NCI-H2196 (cell line): ENCODE measurements around the gene EPHA4.
A peak's percentile ranks its signal among the peaks of the same experiment; 100 is the strongest.

Source experiments
- DNase-seq: peaks from one replicate; lab custom pipeline; 2025; ENCODE audit not compliant: unreplicated experiment; lab: John Stamatoyannopoulos, UW

Gene EPHA4

DNA sequence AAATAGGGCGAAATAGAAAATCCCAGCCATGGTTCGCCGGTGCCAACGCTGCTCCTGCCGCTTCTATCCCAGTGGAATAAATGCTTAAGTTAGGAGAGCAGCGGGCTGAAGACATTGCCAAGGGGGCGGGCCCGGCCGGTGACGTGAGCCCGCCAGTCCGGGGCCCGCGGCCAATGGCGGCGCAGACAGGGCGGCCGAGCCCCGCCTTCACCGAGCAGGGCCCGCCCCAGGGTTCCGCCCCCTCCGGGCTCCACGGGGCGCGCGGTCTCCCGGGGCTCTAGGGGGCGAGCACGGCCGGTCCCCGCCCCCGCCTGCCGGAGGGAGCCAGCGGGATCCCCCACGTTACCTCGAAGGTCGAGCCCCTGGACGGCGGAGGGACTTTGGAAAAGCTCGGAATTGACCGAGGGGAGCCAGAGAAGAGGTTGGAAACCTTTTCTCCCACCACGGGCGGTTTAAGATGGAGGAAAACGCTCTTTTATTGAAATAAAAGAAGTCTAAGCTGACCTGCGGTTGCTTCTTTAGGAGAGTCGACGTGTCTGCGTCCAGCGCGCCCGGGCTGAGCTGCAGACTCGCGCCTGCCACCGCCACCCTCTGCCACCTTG lies at the start of gene EPHA4:
TSS of gene EPHA4 (minus strand) at position 86 of the 602 bp plus-strand sequence. CDS start at position 30, 56 bp downstream.
- DNase-seq, result peak; percentile 91

DNA sequence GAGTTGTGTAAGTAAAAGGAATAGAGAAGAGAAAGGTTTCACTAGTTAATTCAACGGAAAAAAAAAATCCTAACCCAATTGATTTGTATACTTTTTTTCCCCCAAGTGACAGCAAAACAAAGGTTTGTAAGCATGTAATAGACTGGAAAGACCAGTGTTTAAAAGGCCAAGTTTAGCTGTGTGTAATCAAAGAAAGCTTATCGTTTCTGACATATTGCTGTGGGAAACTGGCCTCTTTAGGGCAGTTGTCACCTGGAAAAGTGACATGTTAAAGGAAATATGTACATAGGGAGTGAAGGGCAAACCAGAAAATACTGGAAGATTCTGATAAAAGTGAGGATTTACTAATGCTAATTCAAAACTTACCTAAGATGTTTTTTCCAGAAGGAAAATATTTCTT lies 45.9 kb upstream of the EPHA4 start:
- no peak for DNase-seq

DNA sequence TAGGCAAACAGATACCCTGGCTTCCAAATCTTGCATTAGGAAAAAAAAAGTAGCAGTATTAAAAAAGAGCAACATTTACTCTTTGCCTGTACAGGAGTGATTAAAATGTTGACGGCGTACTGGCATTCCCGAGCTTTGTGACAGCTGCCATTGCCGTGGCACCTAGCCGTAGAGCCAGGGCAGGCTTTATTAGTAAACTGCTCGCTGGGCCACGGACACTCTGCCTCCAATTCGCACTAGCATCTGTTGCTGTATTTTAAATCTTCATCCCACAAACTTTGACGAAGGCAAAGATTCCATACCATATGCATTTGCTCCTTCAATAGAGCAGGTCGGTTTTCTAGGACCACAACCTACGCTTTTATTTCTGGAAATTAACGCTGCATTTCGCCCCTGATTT lies 44.5 kb upstream of the EPHA4 start:
- DNase-seq, result no peak

DNA sequence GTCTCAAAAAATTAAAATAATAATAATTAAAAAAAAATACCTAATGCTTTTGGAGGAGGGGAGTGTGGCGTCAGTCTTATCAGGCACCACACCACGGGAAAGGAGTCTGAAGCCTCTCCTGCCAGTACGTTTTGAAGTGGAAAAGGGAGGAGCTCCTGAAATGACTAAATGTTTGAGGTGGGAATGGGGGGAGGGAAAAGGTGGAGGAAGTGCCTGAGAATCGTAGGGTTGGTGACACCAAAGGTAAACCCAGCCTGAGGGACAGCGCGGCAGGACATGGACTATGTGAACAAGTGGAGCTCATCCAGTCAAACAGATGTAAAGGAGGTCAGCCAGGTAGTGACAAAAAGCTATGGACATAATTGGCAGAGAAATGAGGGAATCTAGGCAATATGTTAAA lies 42.2 kb upstream of the EPHA4 start:
- no peak for DNase-seq

DNA sequence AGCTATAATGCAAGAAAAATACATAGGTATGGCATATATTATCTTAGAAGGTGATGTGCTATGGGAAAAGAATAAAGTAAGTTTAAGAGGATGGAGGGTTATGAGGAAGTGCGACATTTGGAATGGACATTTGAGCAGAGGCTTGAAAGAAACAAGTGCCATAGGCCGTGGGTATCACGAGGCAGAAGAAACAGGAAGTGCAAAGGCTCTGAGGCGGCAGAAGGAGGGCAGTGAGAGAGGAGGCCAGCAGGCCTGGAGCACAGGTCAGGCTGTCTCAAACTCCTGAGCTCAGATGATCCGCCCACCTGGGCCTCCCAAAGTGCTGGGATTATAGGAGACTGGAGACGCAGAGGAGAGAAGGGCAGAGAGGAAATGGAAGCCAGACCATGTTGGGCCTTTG lies 40.7 kb upstream of the EPHA4 start:
- DNase-seq, result no peak

DNA sequence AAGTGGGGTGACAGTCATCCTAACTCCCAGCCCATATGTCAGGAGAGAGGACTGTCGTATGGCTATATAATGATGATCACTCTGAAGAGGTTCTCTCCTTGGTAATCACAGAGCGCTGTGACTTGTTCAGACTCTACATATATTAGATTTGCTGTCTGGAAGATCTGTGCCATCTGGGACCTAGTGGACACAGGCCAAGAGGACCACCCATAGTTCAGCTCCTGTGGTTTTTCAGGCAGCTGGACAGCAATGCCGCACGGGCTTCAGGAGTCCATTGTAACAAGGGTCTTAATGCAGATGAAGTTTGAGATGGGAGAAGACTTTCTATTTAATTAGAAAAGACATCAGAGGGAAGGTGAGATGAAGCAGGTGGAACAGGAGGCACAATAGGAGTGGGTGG lies 40.1 kb upstream of the EPHA4 start:
- DNase-seq, result no peak

DNA sequence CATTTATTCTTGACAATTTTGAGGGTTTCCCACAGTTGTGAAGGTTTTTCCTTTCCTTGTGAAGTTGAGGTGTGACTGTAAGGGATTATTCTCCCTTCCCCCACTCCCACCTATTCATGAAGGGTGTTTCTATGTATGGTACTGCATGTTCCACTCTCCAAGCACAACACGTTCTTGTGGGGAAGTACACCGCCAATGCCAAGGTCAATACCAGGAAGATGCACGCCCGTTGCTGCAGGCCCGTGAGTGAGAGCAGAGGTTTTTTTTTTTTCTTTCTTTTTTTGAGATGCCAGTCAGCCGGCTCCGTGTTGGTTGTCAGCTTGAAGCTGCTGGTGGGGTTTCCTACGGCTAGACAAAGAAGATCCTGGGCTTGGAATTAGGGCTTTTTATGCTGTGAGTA lies 38.6 kb upstream of the EPHA4 start:
- no peak for DNase-seq

DNA sequence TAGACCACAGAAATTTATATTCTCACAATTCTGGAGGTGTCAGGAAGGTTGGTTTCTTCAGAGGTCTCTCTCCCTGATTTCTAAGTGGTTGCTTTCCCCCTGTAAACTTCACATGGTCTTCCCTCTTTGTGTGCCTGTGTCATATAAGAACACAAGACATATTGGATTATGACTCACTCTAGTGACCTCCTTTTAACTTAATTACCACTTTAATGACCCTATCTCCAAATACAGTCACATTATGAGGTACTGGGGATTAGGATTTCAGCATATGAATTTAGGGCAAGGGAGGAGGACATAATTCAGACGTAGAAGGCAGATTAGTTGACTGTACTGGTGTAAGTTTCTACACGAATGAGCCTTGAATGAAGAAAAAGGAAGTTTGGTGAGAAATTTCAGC lies 38.2 kb upstream of the EPHA4 start:
- no peak for DNase-seq

DNA sequence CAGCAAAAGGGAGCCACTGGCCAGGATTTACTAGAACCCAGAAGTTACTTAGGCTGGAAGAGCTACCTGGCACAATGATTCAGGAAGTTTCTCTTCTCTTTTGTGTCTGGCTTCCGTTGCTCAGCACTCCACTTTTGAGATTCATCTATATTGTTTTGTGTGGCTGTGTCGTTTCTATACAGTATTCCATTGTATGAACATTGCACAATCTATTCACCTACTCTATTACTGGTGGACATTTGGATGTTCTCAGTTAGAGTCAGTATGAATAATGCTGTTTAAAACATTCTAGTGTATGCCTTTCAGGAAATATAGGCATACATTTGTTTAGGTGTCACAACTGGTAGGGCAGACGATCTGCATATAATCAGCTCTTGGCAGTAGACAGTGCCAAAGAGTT lies 36.3 kb upstream of the EPHA4 start:
- no peak for DNase-seq

DNA sequence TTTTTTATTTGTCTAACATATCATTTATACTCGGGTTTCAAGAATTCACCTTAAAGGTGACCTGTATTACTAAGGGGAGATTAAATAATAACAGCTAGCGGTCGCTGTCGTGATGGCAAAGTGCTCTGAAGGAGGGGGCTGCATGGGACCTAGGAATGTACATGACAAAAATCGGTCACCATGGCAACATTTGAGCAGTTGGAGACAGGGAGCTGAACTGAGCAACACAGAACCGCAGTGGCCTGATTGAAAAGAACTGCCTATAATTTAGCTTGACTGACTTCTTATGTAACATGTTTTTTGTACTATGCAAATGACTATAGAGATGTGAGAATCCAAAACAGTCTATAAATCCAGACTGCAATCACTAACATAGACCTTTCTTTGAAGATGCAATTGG lies 34.3 kb upstream of the EPHA4 start:
- DNase-seq, result no peak

DNA sequence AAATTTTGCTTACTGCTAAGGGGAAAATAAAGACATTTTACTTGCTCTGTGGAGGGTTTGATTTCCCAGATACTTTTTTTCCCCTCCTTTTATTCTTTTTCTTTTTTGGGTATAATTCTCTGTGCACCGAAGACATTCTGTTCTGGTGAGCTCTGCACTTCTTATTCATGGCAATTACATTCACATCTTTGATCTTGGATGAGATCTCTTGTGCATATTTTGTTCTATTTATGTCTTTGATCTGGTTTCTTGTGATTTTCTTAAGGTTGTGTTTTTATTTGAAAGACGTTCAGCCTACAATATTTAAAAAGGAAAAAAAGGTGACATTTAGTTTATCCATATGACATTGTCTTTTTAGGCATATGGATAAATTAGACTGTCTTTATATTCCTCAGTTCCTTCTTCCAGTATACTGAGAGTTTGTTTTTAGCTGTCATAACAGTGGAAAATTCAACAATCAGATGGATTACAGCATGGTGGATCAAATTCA lies 33.7 kb upstream of the EPHA4 start:
- no peak for DNase-seq

DNA sequence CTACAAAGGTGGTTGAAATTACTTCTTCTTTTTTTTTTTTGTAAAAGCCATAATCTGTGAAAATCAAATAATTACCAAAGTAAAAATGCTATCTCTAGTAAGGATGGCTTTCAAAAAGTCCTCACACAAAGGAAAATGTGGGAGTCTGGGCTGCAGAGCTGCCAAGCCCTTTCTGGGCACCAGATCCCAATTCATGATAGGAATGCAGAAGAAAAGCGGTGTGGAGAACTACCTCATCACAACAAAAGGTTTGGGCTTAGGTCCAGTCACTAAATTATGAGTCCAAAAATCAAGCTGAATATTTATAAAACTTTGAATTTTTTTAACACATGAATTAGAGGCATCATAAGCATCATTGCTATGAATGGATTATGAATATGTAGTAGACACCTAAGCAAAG lies 30.8 kb upstream of the EPHA4 start:
- no peak for DNase-seq

DNA sequence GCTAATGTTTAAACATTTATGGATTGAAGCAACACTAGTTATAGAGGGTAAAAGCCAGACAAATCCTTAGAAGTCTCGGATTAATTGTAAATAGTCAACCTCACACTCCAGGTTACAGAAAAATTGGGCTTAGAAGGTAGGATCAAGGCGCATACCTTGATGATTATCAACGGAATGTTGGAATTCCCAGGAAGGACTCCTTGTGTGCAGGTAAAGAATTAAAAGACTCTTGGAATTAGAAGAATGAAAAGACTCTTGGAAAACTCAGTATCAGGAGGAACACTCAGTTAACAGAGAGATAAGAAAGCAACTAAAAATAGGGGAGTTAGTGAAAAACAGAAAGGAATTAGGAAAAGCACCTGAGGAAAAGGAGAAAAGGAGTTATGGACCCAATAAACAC lies 29.3 kb upstream of the EPHA4 start:
- DNase-seq, result no peak

DNA sequence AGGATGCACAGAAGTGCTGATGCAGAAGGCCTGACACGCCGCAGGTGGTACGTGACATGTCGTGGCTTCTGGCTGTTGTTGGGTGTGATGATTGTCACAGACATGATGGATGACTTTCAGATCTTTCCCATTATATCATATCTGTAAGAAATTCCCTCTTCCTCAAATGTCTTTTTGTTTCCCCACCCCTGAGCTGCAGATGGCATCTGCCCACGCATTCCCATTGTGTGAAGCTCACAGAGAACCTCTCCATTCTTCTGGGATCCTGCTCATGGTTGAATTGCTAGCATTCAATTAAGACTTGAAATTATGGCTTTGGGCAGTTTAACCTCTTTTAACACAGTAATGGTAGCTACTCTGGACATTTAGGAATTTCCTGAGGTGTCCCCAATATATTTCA lies 28.3 kb upstream of the EPHA4 start:
- no peak for DNase-seq

DNA sequence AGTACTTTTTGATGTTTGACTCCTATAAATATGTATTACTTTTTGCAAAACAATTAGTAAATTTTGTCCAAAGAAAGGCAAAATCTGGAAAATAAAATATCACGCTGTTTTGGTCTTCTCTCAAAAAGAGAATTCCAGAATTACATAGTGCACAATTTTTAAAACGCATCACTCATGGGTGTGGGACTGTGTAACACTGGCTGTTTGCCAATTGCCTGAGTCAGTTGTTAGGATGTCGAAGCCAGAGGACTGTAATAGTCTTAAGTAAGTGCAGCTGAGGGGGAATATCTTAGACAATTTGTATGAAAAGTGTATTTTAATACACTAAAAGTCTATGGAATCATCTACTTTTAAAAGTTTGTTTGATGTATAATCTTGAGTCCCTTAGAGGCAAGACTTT lies 24.1 kb upstream of the EPHA4 start:
- no peak for DNase-seq

DNA sequence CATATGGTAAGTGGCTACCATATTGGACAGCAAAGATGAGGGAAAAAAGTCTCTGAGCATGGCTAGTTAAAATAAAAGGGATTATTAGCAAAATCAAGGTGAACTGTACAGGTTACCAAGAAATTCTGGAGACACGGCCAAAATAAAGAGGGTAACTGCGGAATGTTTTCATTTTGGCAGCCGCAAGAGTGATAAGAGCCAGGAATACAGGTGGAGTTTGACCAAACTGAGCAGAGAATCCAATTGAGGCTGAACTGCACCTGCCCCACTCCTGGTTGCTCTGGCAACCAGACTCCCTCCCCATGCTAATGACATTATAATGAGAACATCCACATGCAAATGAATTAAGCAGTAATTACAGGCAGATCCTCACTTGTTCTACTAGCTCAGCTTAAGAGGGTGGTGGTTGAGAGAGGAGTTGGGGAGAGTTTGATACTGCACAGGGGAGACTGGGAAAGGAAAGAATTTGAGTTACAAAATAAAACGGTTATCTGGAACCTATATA lies 18.8 kb upstream of the EPHA4 start:
- DNase-seq, result peak; percentile 37

DNA sequence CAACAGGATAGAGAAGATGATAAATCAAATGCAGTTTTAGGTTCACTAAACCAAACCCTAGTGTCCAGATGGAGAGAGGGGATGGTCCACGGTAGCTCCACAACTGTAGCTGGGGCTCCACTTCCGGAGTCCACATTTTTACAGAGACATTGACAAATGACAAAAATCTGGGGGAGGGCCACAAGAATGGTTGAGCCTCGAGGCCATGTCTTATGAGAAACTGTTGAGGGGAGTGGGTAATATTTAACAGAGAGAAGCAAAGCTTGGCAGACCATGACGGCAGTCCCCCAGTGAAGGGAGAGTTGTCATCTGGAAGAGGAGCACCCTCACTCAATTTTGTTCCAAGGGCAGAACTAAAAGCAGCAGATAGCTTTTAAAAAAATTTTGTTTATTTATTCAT lies 17.6 kb upstream of the EPHA4 start:
- DNase-seq, result no peak

DNA sequence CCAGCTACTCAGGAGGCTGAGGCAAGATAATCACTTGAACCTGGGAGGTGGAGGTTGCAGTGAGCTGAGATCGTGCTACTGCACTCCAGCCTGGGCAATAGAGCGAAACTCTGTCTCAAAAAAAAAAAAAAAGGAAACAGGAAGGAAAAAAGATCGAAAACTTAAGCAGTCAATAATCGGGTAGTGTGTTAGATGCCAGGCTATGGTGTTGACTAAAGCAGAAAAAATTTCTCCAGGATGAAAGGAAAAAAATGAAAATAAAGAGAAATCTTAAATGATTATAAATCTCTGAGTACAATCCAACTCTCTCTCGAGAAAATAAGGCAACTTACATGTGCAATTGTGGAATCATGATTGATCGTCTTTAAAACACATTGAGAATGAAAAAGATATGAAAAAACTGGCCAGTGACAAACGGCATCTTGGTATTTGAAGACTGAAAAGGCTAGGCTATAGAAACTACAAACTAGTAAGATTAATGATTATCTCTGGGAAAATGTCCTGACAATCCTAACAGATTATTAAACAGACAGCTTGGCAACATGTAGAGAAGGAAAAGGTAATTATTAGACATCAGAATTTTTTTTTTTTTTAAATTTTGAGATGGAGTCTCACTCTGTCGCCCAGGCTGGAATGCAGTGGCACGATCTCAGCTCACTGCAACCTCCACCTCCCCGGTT lies 16.3 kb upstream of the EPHA4 start:
- no peak for DNase-seq

DNA sequence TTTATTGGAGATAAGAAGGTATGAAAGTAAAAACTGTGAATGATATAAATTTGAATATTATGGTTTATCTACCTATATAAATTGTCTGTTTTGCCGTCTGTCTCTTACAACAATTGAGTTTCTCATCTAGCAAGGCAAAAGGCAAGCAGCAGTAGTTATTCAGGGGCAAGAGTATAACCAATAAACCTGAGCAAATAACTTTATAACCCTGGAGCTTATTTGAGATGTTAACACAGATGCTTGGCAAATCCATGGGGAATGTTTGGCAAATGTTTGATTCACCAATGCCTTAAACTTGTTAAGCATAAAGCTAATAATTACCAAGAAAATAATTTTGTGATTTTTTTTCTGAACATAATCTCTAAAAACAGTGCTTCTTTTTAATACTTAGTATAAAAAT lies 9.9 kb upstream of the EPHA4 start:
- no peak for DNase-seq

DNA sequence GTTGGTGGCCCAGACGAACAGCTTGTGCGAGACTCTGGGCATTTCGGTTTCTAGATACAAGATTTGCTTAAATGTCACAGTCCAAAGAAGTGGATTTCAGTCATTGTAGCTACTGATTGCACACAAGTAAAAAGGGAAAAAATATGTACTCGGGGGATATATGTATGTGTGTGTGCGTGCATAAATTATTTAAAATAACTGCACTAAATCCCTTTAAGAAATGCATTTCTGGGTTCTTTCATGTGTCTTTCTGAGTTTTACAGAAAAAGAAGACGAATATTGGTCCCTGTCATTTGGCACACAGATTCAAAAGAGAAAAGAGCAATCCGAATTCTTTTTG lies 2.1 kb upstream of the EPHA4 start:
- no peak for DNase-seq

DNA sequence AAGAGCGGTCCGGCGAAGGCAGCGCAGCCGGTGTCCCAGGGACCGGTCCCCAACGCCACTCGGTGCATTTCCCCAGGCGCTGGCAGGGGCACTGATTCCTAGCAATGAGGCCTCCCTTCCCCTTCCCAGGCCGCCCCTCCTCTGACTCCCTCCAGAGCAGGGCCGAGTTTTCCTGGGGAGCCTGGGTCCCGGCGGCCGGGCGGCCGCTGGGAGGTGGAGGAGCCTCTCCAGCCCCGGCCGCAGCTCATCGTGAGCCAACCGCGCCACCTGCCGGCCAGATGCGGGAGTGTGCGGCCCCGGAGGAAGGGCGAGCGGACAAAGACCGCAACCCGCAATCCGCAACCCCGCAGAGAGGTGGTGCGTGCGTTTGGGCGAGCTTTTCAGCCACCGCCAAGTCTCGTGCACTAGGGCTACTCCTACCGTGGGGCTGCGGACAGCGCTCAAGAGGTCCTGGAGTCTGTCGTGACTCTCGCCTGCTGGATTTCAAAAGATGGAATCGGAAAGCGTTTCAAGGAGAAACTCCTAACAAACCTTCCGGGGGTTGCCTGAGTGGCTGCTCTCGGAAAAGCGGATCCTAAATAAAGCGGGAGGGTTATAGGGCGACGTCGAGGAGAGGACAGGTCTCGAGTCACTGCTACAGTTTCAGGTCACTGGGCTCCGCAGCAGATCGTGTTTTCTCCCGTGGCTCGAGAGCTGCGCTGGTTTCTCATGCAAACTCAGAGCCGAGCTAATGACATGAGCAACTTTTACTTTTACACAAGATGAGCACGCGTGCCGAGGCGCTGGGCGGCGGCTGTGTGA lies 1.5 kb upstream of the EPHA4 start:
- DNase-seq, result peak; percentile 84

DNA sequence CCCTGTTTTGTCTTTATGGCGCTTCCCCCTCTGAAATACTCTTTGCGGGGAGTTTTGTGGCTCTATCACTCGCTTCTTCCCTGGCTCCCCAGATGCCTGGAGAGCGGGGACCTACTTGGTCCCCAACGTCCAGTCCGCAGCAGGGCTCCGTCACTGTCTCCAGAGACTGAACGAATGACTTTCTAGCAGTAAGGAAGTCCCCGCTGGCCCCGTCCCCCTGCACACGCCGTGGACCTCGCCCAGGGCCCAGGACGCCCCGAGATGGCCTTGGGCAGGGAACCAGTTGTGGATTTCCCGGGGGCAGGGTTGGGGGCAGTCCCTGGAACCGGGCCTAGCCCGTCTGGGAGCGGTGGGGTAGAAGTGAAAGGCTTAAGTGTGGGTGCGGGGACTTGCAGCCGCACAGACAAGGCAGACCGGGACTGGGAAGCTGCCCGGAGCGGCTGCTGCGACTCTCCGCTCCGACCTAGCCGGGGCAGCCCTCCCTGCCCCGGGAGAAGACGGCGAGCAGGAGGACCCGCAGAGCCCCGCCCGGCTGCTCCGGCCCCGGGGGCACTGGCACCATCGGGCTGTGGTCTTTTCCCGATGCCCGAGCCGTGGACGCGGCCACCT lies 821 bp upstream of the EPHA4 start:
- peak; percentile 40 for DNase-seq
